Embryonic facial prominence (tissue), 1 donor: ENCODE results near the gene ITIH2.
"Not testable (repeated sequence)": the region's sequence is repeated elsewhere in the genome, so short reads cannot be mapped to it uniquely, and the experiment has no call there.

Experiments
- DNase-seq: peaks from one replicate; pipeline ENCODE4 v3.0.0-alpha.2; 2016; ENCODE audit errors: extremely low spot score

Gene ITIH2

GRCh38 chr10:7750222-7750621 is 47.1 kb downstream of the ITIH2 start:
- no peak for DNase-seq

GRCh38 chr10:7752251-7752650 is 49.1 kb downstream of the ITIH2 start:
- no peak for DNase-seq

DNA sequence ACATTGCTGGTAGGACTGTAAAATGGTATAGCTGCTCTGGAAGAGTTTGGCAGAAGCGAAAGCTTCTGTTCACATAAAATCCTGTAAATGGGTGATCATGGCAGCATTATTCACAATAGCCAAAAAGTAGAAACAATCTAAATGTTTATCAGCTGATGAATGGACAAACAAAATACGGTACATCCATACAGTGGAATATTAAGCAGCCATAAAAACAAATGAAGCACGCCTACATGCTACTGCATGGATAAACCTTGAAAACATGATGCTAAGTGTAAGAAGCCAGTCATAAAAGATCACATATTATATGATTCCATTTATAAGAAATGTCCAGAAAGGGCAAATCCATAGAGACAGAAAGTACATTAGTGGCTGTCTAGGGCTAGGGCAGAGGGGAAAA is 52.0 kb downstream of the ITIH2 start:
- DNase-seq = no peak

DNA sequence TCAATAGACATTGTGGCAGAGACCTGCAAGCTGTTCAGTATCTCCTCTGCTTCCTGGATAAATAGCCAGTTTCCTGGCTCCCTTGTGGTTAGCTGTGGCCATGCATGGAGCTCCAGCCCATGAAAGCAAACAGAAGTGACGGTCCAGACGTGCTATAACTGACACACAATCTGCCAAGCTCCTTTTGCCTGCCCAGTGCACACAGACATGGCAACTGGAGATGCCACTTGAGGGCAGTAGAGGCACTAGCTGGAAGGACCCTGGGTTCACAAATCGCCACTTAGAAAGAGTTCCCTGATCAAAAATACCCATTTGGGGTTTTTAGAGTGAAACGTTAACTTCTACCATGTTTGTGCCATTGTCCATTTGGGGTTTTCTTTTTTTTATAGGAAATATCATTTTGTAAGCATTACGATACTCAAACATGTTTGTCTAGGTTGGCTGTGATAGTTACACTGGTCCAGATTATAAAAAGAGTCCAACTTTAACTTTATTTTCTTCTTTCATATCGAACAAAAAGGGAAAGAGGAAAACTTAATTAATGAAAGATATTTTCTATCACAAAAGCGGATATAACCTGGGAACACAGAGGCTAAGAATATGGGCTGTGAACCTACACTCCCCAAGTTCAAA is 53.4 kb downstream of the ITIH2 start:
- DNase-seq = no peak

DNA sequence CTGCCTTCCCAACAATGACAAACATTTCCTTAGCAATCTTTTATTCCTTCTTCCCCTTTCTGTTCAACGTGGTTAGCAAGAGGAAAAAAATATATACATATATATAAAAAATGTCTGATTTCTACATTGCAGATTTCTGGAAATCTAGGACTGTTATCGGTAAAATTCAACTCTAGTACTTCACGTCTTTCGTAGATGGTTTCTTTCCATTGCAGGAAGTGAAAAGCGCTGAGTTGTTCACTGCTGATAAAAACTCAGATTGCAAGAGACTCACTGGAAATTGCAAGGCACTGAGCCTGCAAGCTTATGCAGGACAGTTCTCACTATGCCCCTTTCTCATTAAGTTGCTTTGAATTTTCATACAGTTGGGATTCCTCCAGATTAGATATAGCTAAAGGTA is 60.8 kb downstream of the ITIH2 start:
- DNase-seq = no peak

DNA sequence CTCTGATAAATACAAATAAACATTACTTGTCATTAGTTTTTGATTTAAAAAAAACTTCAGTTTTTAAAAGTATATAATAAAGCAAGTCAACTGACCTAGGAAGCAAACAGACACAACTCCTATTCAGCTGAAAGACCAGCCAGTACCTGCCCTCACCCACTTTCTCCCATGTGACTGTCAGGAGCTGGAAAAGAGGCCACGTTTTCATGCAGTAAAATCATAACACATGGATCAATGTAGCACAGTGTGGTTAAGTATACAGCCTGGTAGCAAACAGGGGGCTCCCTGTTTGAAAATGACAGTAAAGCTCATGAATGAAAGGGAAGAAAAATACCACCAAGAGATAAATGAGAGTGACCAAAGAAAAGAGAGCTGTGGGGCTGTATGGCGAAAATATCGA is 63.1 kb downstream of the ITIH2 start:
- DNase-seq = no peak

- DNase-seq = no peak
Measured at GRCh38 chr10:7767209-7767608, 64.1 kb downstream of the ITIH2 start.

- no peak for DNase-seq
Measured at GRCh38 chr10:7768417-7768816, 65.3 kb downstream of the ITIH2 start.

DNA sequence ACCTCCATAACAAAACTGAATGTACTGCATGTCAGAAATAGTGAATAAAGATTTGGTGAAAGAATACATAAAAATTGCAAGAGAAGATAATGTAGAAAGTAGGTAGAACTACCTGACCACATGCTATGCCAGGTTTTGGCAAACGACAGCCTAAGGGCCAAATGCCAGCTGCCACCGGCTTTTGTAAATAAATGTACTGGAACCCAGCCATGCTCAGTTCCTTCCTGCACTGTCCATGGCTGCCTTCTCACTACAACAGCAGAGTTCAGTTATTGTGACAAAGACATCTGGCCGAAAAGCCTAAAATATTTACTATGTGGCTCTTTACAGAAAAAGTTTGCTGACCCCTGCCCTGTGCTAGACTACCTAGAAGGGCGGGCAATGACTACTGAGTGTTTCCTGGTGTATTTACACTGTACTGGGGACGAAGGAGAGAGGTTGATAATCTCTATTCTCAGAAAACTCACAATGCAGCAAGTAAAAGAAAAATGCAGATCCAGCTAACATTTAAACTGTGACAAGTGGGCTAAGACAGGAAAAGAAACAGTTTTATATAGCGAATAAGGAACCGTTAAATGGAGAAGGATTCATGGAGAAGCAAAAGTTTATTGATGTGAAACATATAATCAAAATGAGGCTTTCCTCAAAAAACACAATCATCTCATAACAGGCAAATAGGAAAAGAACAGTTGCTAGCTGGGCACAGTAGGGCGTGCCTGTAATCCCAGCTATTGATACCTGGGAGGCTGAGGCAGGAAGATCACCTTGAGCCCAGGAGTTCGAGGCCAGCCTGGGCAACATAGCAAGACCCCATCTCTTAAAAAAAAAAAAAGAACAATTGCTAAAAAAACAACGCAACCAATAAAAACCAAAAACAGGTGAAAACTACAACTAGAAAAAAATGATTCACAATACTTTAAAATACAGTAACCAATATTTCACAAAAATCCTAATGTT is 71.0 kb downstream of the ITIH2 start:
- DNase-seq = no peak

DNA sequence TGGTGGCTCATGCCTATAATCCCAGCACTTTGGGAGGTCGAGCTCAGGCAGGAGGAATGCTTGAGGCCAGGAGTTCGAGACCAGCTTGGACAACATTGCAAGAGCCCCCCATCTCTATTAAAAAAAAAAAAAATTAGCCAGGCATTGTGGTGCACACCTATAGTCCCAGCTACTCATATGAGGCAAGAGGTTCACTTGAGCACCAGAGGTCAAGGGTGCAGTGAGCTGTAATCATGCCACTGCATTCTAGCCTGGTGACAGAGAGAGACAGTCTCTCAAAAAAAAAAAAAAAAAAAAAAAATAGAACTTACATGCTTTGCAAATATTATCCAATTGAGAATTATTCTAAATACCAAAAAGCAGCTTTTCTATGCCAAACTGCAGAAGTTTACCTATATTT is 73.7 kb downstream of the ITIH2 start:
- no peak for DNase-seq

- not testable (repeated sequence) for DNase-seq
Measured at GRCh38 chr10:7782194-7782593, 79.1 kb downstream of the ITIH2 start.

DNA sequence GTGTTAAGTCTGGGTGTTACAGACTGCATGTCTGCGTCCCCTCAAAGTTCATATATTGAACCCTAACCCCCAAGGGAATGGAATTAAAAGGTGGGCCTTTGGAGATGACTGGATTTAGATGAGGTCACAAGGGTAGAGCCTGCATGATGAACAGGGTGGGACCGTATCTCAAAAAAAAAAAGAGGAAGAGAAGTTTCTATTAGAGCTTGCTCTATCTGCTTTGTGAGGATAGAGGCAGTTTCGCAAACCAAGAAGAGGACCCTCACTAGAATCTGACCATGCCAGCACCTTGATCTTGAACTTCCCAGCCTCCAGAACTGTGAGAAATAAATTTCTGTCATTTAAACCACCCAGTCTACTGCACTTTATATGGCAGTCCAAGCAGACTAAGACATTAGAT is 83.3 kb downstream of the ITIH2 start:
- DNase-seq = no peak

GRCh38 chr10:7787150-7787856 is 84.2 kb downstream of the ITIH2 start:
- DNase-seq = no peak

GRCh38 chr10:7787857-7788638 is 84.9 kb downstream of the ITIH2 start, which contains the start of the genes ATP5F1C and KIN:
ATP5F1C (plus strand) TSS chr10:7788177; CDS start chr10:7788208, 31 bp downstream.
KIN (minus strand) TSS chr10:7787993; CDS start chr10:7787933, 60 bp downstream.
- DNase-seq = peak; percentile 95

DNA sequence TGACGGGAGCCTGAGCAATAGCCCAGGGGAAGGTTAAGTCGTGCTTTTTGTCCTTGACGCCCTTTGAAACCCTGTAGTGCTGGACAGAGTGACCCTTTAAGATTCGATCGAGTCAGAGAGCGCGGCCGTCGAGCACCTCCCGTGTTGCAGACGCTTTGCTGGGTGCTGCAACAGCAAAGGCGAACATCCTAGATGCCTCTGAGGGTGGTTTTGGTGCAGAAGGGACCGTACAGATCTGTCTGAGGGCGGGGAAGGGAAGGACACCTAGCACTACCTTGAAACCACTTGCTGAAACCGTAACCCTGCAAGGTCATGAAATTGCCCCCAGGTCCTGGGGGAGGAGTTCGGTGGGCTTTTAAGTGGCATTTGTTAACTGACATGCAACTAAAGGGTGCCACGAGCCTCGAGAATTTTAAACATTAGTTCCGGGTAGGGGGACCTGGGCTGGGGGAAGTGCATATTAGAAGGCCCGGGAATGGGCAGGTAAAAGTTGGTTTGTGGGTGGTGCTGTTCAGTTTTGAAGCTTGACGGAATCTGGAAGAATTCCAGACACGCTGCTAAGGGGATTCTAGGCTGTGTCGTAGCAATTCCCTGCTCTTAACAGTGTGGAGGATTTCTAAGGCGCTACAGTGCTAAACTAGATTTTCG is 85.6 kb downstream of the ITIH2 start:
- DNase-seq = no peak

- no peak for DNase-seq
Measured at GRCh38 chr10:7789390-7789789, 86.3 kb downstream of the ITIH2 start.

DNA sequence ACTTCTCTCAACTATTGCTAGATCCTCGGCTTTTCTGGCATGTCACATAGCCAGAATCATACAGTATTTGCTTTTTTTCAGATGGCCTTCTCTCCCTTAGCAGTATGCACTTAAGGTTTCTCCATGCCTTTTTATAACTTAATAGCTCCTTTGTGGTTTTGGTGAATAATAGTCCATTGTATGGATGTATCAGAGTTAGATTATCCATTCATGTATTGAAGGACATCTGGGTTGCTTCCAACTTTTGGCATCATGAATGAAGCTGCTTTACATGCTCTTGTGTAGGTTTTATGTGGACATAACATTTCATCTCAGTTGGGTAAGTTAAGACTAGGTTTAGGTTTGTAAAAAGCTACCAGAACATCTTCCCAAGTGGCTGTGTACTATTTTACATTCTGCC is 89.4 kb downstream of the ITIH2 start:
- DNase-seq = no peak

GRCh38 chr10:7794251-7795026 is 91.3 kb downstream of the ITIH2 start:
- no peak for DNase-seq

DNA sequence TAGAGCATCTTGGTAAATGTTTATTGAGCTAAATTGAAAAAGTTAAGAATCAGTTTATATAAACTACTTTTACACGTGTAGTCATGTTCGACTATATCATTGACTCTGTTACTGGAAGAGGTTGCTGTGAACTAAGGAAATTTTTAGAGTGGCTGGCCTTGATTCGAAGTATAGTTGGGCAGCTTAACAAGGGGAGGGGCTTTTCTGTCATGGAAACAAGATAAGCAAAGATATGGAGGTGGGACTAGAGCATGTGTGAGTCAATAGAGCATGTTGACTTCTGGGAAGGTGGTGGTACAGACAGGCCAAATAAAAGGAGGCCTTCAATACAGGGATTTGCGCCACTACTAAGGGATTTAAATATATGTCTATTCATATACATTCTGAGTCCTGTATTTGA is 92.5 kb downstream of the ITIH2 start:
- DNase-seq = no peak

DNA sequence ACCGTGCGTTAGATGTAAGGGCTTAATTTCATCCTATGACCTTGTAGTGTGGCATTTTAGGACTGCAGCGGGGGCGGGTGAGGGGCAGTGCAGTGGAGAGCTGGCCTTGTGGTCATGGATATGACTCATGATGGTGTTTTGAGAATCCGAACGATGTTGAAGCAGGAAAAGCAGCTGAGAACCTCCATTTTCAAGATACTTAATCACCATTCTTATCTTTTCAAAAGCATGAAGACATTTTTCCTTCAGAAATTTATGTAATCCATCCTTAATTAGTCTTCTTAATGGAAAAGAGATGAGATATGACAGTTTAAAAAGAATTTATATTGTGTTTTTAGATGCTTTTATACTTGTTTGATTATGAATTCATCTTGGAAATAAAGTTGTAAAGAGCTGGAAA is 94.5 kb downstream of the ITIH2 start:
- DNase-seq = no peak
